Neural crest cell (in vitro differentiated cells): ENCODE results near the gene FAM78B. TPM values are rescaled to one million over a fixed set of nuclear protein-coding genes. Genes with fewer than 3 reads are reported as not detected.

Source experiments
- DNase-seq: peaks from one replicate; pipeline ENCODE4 v3.0.0; 2021; ENCODE audit warnings: low read depth, mixed read lengths, low spot score
- H3K27ac Mint-ChIP-seq: one replicate; pipeline ENCODE4 v1.8.0; 2021; ENCODE audit warnings: mild to moderate bottlenecking, mixed read lengths; ENCODE audit not compliant: unreplicated experiment
- H3K27me3 Mint-ChIP-seq: 2 replicates; pipeline ENCODE4 v1.8.0; 2021; ENCODE audit warnings: low read depth, mild to moderate bottlenecking, mixed read lengths
- H3K36me3 Mint-ChIP-seq: 2 replicates; pipeline ENCODE4 v1.8.0; 2021; ENCODE audit warnings: low read depth, mild to moderate bottlenecking, mixed read lengths
- H3K4me1 Mint-ChIP-seq: 2 replicates; pipeline ENCODE4 v1.8.0; 2021; ENCODE audit warnings: mixed read lengths
- H3K4me3 Mint-ChIP-seq: one replicate; pipeline ENCODE4 v1.8.0; 2021; ENCODE audit warnings: mild to moderate bottlenecking, mixed read lengths
- H3K9me3 Mint-ChIP-seq: 2 replicates; pipeline ENCODE4 v1.8.0; 2021; ENCODE audit warnings: mixed read lengths
- CTCF ChIP-seq: fragments of 200-600 bp; sonication (generic); conservative IDR thresholded peaks from 2 replicates; pipeline ENCODE4 v1.5.0; 2021; ENCODE audit warnings: antibody characterized with exemption, mild to moderate bottlenecking
- long read RNA-seq: library from polyadenylated mRNA; unstranded; transcript quantifications from one replicate; pipeline ENCODE4 v2.0.0, GENCODE V29; 2020
- total RNA-seq: library from RNA; stranded (reverse); gene quantifications from 2 replicates; pipeline ENCODE4 v1.2.1, GENCODE V29; 2021

The FAM78B gene
- total RNA-seq = 1.2 and 1.5 TPM in 2 replicates
- long read RNA-seq = 0 reads

GRCh38 chr1:166166698-166167571 is at the start of gene FAM78B:
TSS of gene FAM78B (minus strand) at chr1:166167001. CDS start at chr1:166166248, 753 bp downstream.
- H3K9me3 Mint-ChIP-seq = no peaks in the 10 kb centered on the region
- H3K4me3 Mint-ChIP-seq = peak within 1 kb of the TSS; percentile 92
- no peak within 1 kb of the TSS for H3K27ac Mint-ChIP-seq
- no peaks in the 10 kb centered on the region for H3K36me3 Mint-ChIP-seq
- H3K4me1 Mint-ChIP-seq = peaks cover 31% of the 10 kb centered on the region
- DNase-seq = peak; percentile 36
- TF ChIP-seq CTCF = no peak
- peaks cover 74% of the 10 kb centered on the region for H3K27me3 Mint-ChIP-seq

- no peak for DNase-seq
- no peak overlapping the region for H3K4me3 Mint-ChIP-seq
- no peaks in the 10 kb centered on the region for H3K36me3 Mint-ChIP-seq
- no peak for TF ChIP-seq CTCF
- no peaks in the 10 kb centered on the region for H3K4me1 Mint-ChIP-seq
- no peak overlapping the region for H3K27ac Mint-ChIP-seq
- peaks cover 21% of the 10 kb centered on the region for H3K27me3 Mint-ChIP-seq
- no peaks in the 10 kb centered on the region for H3K9me3 Mint-ChIP-seq
Measured at GRCh38 chr1:166202546-166202945, 35.7 kb upstream of the FAM78B start.

GRCh38 chr1:166200743-166201142 is 33.9 kb upstream of the FAM78B start:
- H3K9me3 Mint-ChIP-seq = no peaks in the 10 kb centered on the region
- H3K36me3 Mint-ChIP-seq = no peaks in the 10 kb centered on the region
- no peak for TF ChIP-seq CTCF
- no peaks in the 10 kb centered on the region for H3K4me1 Mint-ChIP-seq
- no peak overlapping the region for H3K27ac Mint-ChIP-seq
- H3K27me3 Mint-ChIP-seq = peaks cover 36% of the 10 kb centered on the region
- no peak overlapping the region for H3K4me3 Mint-ChIP-seq
- no peak for DNase-seq

- Mint-ChIP-seq H3K27me3 (peaks cover 47% of the 10 kb centered on the region), H3K4me3 (no peak overlapping the region), H3K9me3 (no peaks in the 10 kb centered on the region), H3K36me3 (no peaks in the 10 kb centered on the region), H3K27ac (no peak overlapping the region), H3K4me1 (no peaks in the 10 kb centered on the region)
- no peak for TF ChIP-seq CTCF
- DNase-seq = no peak
Measured at GRCh38 chr1:166197597-166197996, 30.8 kb upstream of the FAM78B start.

GRCh38 chr1:166197141-166197540 is 30.3 kb upstream of the FAM78B start:
- no peak for DNase-seq
- Mint-ChIP-seq H3K27ac (no peak overlapping the region), H3K4me1 (no peaks in the 10 kb centered on the region), H3K9me3 (no peaks in the 10 kb centered on the region), H3K4me3 (no peak overlapping the region), H3K27me3 (peaks cover 48% of the 10 kb centered on the region), H3K36me3 (no peaks in the 10 kb centered on the region)
- no peak for TF ChIP-seq CTCF
